GM12878 (cell line): Measurements from ENCODE around the gene TMEM14C. TPM values are rescaled to one million over a fixed set of nuclear protein-coding genes. Genes with fewer than 3 reads are reported as not detected.

Experiments
- BACH1 ChIP-seq: fragments of 450-650 bp; IDR thresholded peaks from 2 replicates; pipeline ENCODE4 v1.6.1; 2017; ENCODE audit warnings: mild to moderate bottlenecking, borderline replicate concordance
- BRCA1 ChIP-seq: IDR thresholded peaks from 2 replicates; pipeline ENCODE4 v1.6.1; 2011; ENCODE audit warnings: low read depth, low read length, improper control_type of control experiment
- E2F4 ChIP-seq: IDR thresholded peaks from 2 replicates; pipeline ENCODE4 v1.6.1; 2012; ENCODE audit warnings: low read depth, low read length, improper control_type of control experiment
- EP300 ChIP-seq, 2 experiments: fragments of 150-350 bp in 1 of 2; IDR thresholded peaks; 2 replicates each; pipeline ENCODE4 v1.6.1; 2011 to 2012; ENCODE audit warnings: low read depth in 2 of 2, low read length in 2 of 2, borderline replicate concordance in 1 of 2, improper control_type of control experiment in 1 of 2, inconsistent platforms in 1 of 2; ENCODE audit not compliant: control insufficient read depth in 1 of 2
- FOXK2 ChIP-seq: fragments of 450-650 bp; IDR thresholded peaks from 2 replicates; pipeline ENCODE4 v1.6.1; 2017; ENCODE audit warnings: mild to moderate bottlenecking, moderate library complexity
- HDAC2 ChIP-seq: fragments of 200-600 bp; sonication (generic); IDR thresholded peaks from 2 replicates; pipeline ENCODE4 v1.6.1; 2017
- IKZF1 ChIP-seq: fragments of 450-650 bp; conservative IDR thresholded peaks from 2 replicates; pipeline ENCODE4 v1.6.1; 2017; ENCODE audit warnings: antibody characterized with exemption, mild to moderate bottlenecking
- JUNB ChIP-seq: IDR thresholded peaks from 2 replicates; pipeline ENCODE4 v1.6.1; 2016; ENCODE audit warnings: antibody characterized with exemption, mild to moderate bottlenecking
- NFIC ChIP-seq: IDR thresholded peaks from 2 replicates; pipeline ENCODE4 v1.6.1; 2012; ENCODE audit warnings: low read depth, mild to moderate bottlenecking, inconsistent platforms, low read length, moderate library complexity
- NKRF ChIP-seq: fragments of 450-650 bp; conservative IDR thresholded peaks from 2 replicates; pipeline ENCODE4 v1.6.1; 2017; ENCODE audit warnings: mild to moderate bottlenecking, moderate library complexity
- NR2C1 ChIP-seq: fragments of 450-650 bp; IDR thresholded peaks from 2 replicates; pipeline ENCODE4 v1.6.1; 2017; ENCODE audit warnings: antibody characterized with exemption, mild to moderate bottlenecking, moderate library complexity
- POLR2AphosphoS5 ChIP-seq: IDR thresholded peaks from 2 replicates; pipeline ENCODE4 v1.6.1; 2011; ENCODE audit warnings: mild to moderate bottlenecking, low read length, inconsistent platforms
- STAT1 ChIP-seq: fragments of 450-650 bp; conservative IDR thresholded peaks from 2 replicates; pipeline ENCODE4 v1.6.1; 2014; ENCODE audit warnings: antibody characterized with exemption, mild to moderate bottlenecking
- ZNF622 ChIP-seq: fragments of 450-650 bp; IDR thresholded peaks from 2 replicates; pipeline ENCODE4 v1.6.1; 2017; ENCODE audit warnings: mild to moderate bottlenecking, inconsistent platforms
- polyA plus RNA-seq, 11 experiments: library from polyadenylated mRNA; depleted of rRNA in 4 of 11; unstranded in 6 of 11; stranded (reverse) in 5 of 11; fragments of >200 nt; fragmentation: Nextera tagmentation in 4 of 11; fragmentation: Illumina TruSeq in 1 of 11; extraction: Ambion mirVana in 4 of 11; extraction: Trizol in 1 of 11; gene quantifications; 1 replicate in 1 of 11; 2 replicates in 10 of 11; pipeline versions ENCODE4 v1.2.1 to v1.2.3, GENCODE V29; 2011 to 2016; ENCODE audit warnings: inconsistent platforms in 2 of 11, missing spikeins in 2 of 11, low read depth in 1 of 11
- total RNA-seq, 4 experiments: library from RNA; depleted of rRNA in 3 of 4; stranded (reverse); fragments of >200 nt in 3 of 4; fragmentation: Illumina TruSeq in 1 of 4; extraction: Trizol in 1 of 4; gene quantifications; 2 replicates each; pipeline versions ENCODE4 v1.2.1 to v1.2.3, GENCODE V29; 2013 to 2021
- TF ChIP-seq, protein P1 (sequence below): fragments of 450-650 bp; IDR thresholded peaks from 2 replicates; pipeline ENCODE4 v1.6.1; 2017; ENCODE audit warnings: mild to moderate bottlenecking
- TF ChIP-seq, protein P2 (sequence below): fragments of 450-650 bp; IDR thresholded peaks from 2 replicates; pipeline ENCODE4 v1.6.1; 2017; ENCODE audit warnings: low read depth, mild to moderate bottlenecking, moderate library complexity
- TF ChIP-seq, protein P3 (sequence below): fragments of 450-650 bp; IDR thresholded peaks from 2 replicates; pipeline ENCODE4 v1.6.1; 2016; ENCODE audit warnings: mild to moderate bottlenecking, moderate library complexity, borderline replicate concordance
- TF ChIP-seq, protein P4 (sequence below): IDR thresholded peaks from 2 replicates; pipeline ENCODE4 v1.6.1; 2011; ENCODE audit warnings: low read depth, mild to moderate bottlenecking, low read length, moderate library complexity, borderline replicate concordance; ENCODE audit errors: extremely low read depth

The TMEM14C gene
- total and polyA plus RNA-seq, 10 of the 15 experiments (the other 5 are each of a cell fraction or from before 2014, with no cell fraction given), result 66.0 to 224 (median 134) TPM

GRCh38 chr6:10722820-10723566 is at the start of gene TMEM14C (continued):
- TF ChIP-seq EP300 (IDR thresholded peaks at IDR 0.05; ENCODE audit: borderline replicate concordance in 1 of 2, control insufficient read depth in 1 of 2, low read depth in 2 of 2, low read length in 2 of 2) (peak; percentile 7 to 36; a peak in 1 of 4 replicates), STAT1 (0 out of 2 replicates have a peak, but pooled peaks have one; percentile 22), NKRF (no peak; the same call in 1 of the 2 replicates), ZNF622 (no peak), IKZF1 (peak; percentile 96), BRCA1 (no peak), JUNB (no peak), E2F4 (no peak), NR2C1 (no peak), HDAC2 (no peak), POLR2AphosphoS5 (peak; percentile 90), NFIC (no peak), BACH1 (peak; percentile 59; the same call in 1 of the 2 replicates), FOXK2 (no peak)
- TF ChIP-seq, protein P1, sequence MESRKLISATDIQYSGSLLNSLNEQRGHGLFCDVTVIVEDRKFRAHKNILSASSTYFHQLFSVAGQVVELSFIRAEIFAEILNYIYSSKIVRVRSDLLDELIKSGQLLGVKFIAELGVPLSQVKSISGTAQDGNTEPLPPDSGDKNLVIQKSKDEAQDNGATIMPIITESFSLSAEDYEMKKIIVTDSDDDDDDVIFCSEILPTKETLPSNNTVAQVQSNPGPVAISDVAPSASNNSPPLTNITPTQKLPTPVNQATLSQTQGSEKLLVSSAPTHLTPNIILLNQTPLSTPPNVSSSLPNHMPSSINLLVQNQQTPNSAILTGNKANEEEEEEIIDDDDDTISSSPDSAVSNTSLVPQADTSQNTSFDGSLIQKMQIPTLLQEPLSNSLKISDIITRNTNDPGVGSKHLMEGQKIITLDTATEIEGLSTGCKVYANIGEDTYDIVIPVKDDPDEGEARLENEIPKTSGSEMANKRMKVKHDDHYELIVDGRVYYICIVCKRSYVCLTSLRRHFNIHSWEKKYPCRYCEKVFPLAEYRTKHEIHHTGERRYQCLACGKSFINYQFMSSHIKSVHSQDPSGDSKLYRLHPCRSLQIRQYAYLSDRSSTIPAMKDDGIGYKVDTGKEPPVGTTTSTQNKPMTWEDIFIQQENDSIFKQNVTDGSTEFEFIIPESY, result no peak
- TF ChIP-seq, protein P2, sequence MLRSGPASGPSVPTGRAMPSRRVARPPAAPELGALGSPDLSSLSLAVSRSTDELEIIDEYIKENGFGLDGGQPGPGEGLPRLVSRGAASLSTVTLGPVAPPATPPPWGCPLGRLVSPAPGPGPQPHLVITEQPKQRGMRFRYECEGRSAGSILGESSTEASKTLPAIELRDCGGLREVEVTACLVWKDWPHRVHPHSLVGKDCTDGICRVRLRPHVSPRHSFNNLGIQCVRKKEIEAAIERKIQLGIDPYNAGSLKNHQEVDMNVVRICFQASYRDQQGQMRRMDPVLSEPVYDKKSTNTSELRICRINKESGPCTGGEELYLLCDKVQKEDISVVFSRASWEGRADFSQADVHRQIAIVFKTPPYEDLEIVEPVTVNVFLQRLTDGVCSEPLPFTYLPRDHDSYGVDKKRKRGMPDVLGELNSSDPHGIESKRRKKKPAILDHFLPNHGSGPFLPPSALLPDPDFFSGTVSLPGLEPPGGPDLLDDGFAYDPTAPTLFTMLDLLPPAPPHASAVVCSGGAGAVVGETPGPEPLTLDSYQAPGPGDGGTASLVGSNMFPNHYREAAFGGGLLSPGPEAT, result peak; percentile 98
- TF ChIP-seq, protein P3, sequence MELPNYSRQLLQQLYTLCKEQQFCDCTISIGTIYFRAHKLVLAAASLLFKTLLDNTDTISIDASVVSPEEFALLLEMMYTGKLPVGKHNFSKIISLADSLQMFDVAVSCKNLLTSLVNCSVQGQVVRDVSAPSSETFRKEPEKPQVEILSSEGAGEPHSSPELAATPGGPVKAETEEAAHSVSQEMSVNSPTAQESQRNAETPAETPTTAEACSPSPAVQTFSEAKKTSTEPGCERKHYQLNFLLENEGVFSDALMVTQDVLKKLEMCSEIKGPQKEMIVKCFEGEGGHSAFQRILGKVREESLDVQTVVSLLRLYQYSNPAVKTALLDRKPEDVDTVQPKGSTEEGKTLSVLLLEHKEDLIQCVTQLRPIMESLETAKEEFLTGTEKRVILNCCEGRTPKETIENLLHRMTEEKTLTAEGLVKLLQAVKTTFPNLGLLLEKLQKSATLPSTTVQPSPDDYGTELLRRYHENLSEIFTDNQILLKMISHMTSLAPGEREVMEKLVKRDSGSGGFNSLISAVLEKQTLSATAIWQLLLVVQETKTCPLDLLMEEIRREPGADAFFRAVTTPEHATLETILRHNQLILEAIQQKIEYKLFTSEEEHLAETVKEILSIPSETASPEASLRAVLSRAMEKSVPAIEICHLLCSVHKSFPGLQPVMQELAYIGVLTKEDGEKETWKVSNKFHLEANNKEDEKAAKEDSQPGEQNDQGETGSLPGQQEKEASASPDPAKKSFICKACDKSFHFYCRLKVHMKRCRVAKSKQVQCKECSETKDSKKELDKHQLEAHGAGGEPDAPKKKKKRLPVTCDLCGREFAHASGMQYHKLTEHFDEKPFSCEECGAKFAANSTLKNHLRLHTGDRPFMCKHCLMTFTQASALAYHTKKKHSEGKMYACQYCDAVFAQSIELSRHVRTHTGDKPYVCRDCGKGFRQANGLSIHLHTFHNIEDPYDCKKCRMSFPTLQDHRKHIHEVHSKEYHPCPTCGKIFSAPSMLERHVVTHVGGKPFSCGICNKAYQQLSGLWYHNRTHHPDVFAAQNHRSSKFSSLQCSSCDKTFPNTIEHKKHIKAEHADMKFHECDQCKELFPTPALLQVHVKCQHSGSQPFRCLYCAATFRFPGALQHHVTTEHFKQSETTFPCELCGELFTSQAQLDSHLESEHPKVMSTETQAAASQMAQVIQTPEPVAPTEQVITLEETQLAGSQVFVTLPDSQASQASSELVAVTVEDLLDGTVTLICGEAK, result peak; percentile 66; the same call in 1 of the 2 replicates
- TF ChIP-seq, protein P4, sequence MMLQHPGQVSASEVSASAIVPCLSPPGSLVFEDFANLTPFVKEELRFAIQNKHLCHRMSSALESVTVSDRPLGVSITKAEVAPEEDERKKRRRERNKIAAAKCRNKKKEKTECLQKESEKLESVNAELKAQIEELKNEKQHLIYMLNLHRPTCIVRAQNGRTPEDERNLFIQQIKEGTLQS, result no peak
